Spleen (tissue), 11 donors: ENCODE data around the gene JADE1. TPM values are rescaled to one million over a fixed set of nuclear protein-coding genes. Genes with fewer than 3 reads are reported as not detected.
A peak's percentile ranks its signal among the peaks of the same experiment; 100 is the strongest.

Experiments
- DNase-seq: peaks from one replicate; pipeline ENCODE4 v3.0.0-alpha.2; 2020
- H3K27ac ChIP-seq, 8 donors: fragments of 200-600 bp; sonication (generic) in 7 of 8; 1 replicate in 4 of 8; 2 replicates in 4 of 8; pipeline versions ENCODE4 v1.5.0 to v1.8.0; 2016 to 2021; ENCODE audit warnings: inconsistent platforms in 4 of 8, mild to moderate bottlenecking in 4 of 8, moderate library complexity in 1 of 8
- H3K27me3 ChIP-seq, 7 donors: fragments of 200-600 bp; sonication (generic) in 6 of 7; replicated peaks in 1 of 7; 1 replicate in 4 of 7; 2 replicates in 3 of 7; pipeline versions ENCODE4 v1.5.0 to v1.8.0; 2016 to 2021; ENCODE audit warnings: inconsistent platforms in 3 of 7, mild to moderate bottlenecking in 1 of 7
- H3K36me3 ChIP-seq, 6 donors: fragments of 200-600 bp; sonication (generic) in 5 of 6; 1 replicate in 4 of 6; 2 replicates in 2 of 6; pipeline versions ENCODE4 v1.5.0 to v1.8.0; 2016 to 2021; ENCODE audit warnings: inconsistent platforms in 2 of 6
- H3K4me1 ChIP-seq, 6 donors: fragments of 200-600 bp; sonication (generic) in 5 of 6; 1 replicate in 3 of 6; 2 replicates in 3 of 6; pipeline versions ENCODE4 v1.5.0 to v1.8.0; 2016 to 2021; ENCODE audit warnings: inconsistent platforms in 3 of 6
- H3K4me3 ChIP-seq, 8 donors: fragments of 200-600 bp; sonication (generic) in 7 of 8; 1 replicate in 4 of 8; 2 replicates in 4 of 8; pipeline versions ENCODE4 v1.5.0 to v1.8.0; 2016 to 2021; ENCODE audit warnings: inconsistent platforms in 4 of 8, mild to moderate bottlenecking in 4 of 8, moderate library complexity in 2 of 8
- H3K9me3 ChIP-seq, 8 donors: fragments of 200-600 bp; sonication (generic) in 7 of 8; 1 replicate in 4 of 8; 2 replicates in 4 of 8; pipeline versions ENCODE4 v1.5.0 to v1.8.0; 2016 to 2021; ENCODE audit warnings: inconsistent platforms in 4 of 8
- CTCF ChIP-seq, 11 experiments: fragments of 200-600 bp in 7 of 11; fragments of 450-650 bp in 4 of 11; sonication (generic) in 4 of 11; IDR thresholded peaks in 8 of 11; conservative IDR thresholded peaks in 3 of 11; 1 replicate in 7 of 11; 2 replicates in 4 of 11; pipeline versions ENCODE4 v1.4.0 to v1.8.0; 2016 to 2021; ENCODE audit warnings: antibody characterized with exemption in 11 of 11, inconsistent platforms in 4 of 11, mild to moderate bottlenecking in 1 of 11
- POLR2A ChIP-seq, 3 donors: fragments of 450-650 bp; IDR thresholded peaks; one replicate each; pipeline ENCODE4 v1.5.1; 2017; ENCODE audit warnings: antibody characterized with exemption in 3 of 3, mild to moderate bottlenecking in 1 of 3
- POLR2AphosphoS5 ChIP-seq, 3 donors: sonication (generic); formaldehyde crosslinking; IDR thresholded peaks; one replicate each; pipeline ENCODE4 v1.5.1; 2017; ENCODE audit warnings: antibody characterized with exemption in 3 of 3
- WGBS, 5 donors: extraction: QIAGEN DNeasy Blood & Tissue Kit in 3 of 5; methylation state at CpG; one replicate each; pipeline versions ENCODE4 v1.1.5 to v1.1.7; 2013 to 2018; 5-methylcytosine and 5-hydroxymethylcytosine counted together
- intact Hi-C: fragments of 100-400 bp; cut with DNase I; formaldehyde crosslinking; loops from one replicate; pipeline ENCODE4 v1.15.0; 2023; ENCODE audit warnings: low total_unique reads
- polyA plus RNA-seq, 3 donors: library from polyadenylated mRNA; stranded (reverse); fragments of 200-250 nt; gene quantifications; one replicate each; pipeline ENCODE4 v1.2.1, GENCODE V29; 2013
- total RNA-seq, 7 donors: library from RNA; depleted of rRNA in 3 of 7; stranded (reverse); fragments of >200 nt in 3 of 7; fragmentation: NEBNext Ultra II Directional in 4 of 7; extraction: Animal tissue kit (Norgen Biotek cat#: 25700) in 4 of 7; gene quantifications; one replicate each; pipeline versions ENCODE4 v1.1.0 to v1.2.1, GENCODE V29; 2016 to 2021
- donor health status: healthy with polysubstance abuse.
- donor health status: DM: no; HTN: no; CAD: no; lungs with moderate emphysema.
- donor health status: DM: no; HTN: no; CAD: no.
- donor health status: Bipolar disorder and iron deficiency.
- donor health status: healthy.
- donor health status: DM: no; HTN: no; CAD: no.
- donor health status: DM: yes; HTN: yes; CAD: no.

The JADE1 gene
- total and polyA plus RNA-seq, 10 donors: 8.1 to 37.0 (median 28.6) TPM

- Histone ChIP-seq H3K36me3 (peaks cover 0 to 63% (median 25%) of the 10 kb centered on the region in 6 donors), H3K4me1 (peaks cover 12 to 78% (median 30%) of the 10 kb centered on the region in 6 donors), H3K27ac (no peak overlapping the region)
These were observed 26.2 kb downstream of the JADE1 start for GRCh38 chr4:128835498-128836222.

GRCh38 chr4:128837198-128837597 lies 27.7 kb downstream of the JADE1 start:
- Histone ChIP-seq H3K27ac (no peak overlapping the region), H3K27me3 (no peaks in the 10 kb centered on the region), H3K9me3 (no peaks in the 10 kb centered on the region), H3K36me3 (peaks cover 0 to 56% (median 23%) of the 10 kb centered on the region in 6 donors), H3K4me1 (peaks cover 4 to 74% (median 24%) of the 10 kb centered on the region in 6 donors), H3K4me3 (no peak overlapping the region)
- WGBS, 5 donors: 95 to 98% (median 96%) methylated on average over 2 of the region's 2 CpGs
- TF ChIP-seq POLR2A (IDR thresholded peaks at IDR 0.05) (no peak), POLR2AphosphoS5 (IDR thresholded peaks at IDR 0.05) (no peak), CTCF (IDR thresholded peaks at IDR 0.05 in 8 of 11, conservative IDR thresholded peaks at IDR 0.05 in 3 of 11) (no peak)
- DNase-seq: no peak
- intact Hi-C loops: no loop called here

More at GRCh38 chr4:128835498-128836222, 26.2 kb downstream of the JADE1 start:
- intact Hi-C loops: no loop called here
- peak in 2 of 3 donors; percentile 21 to 29 for TF ChIP-seq POLR2AphosphoS5 (IDR thresholded peaks at IDR 0.05)
- TF ChIP-seq POLR2A (IDR thresholded peaks at IDR 0.05): no peak
- TF ChIP-seq CTCF (IDR thresholded peaks at IDR 0.05 in 8 of 11, conservative IDR thresholded peaks at IDR 0.05 in 3 of 11): no peak
- Histone ChIP-seq H3K4me3 (no peak overlapping the region), H3K27me3 (no peaks in the 10 kb centered on the region), H3K9me3 (no peaks in the 10 kb centered on the region)
- WGBS, 5 donors: 78 to 90% (median 86%) methylated on average over 6 to 8 of the region's 8 CpGs
- no peak for DNase-seq

- Histone ChIP-seq H3K9me3 (no peaks in the 10 kb centered on the region), H3K4me3 (no peak overlapping the region), H3K27ac (no peak overlapping the region), H3K27me3 (no peaks in the 10 kb centered on the region), H3K36me3 (peaks cover 0 to 56% (median 23%) of the 10 kb centered on the region in 6 donors), H3K4me1 (peaks cover 4 to 69% (median 24%) of the 10 kb centered on the region in 6 donors)
- TF ChIP-seq POLR2A (IDR thresholded peaks at IDR 0.05) (no peak), POLR2AphosphoS5 (IDR thresholded peaks at IDR 0.05) (no peak), CTCF (IDR thresholded peaks at IDR 0.05 in 8 of 11, conservative IDR thresholded peaks at IDR 0.05 in 3 of 11) (no peak)
- intact Hi-C loops: no loop called here
- no peak for DNase-seq
- 79 to 96% (median 90%) methylated on average over 3 of the region's 3 CpGs for WGBS, 5 donors
These were observed 28.2 kb downstream of the JADE1 start for GRCh38 chr4:128837679-128838078.

GRCh38 chr4:128840711-128841318 lies 31.3 kb downstream of the JADE1 start:
- TF ChIP-seq POLR2A (IDR thresholded peaks at IDR 0.05) (no peak), CTCF (IDR thresholded peaks at IDR 0.05 in 8 of 11, conservative IDR thresholded peaks at IDR 0.05 in 3 of 11) (no peak), POLR2AphosphoS5 (IDR thresholded peaks at IDR 0.05) (no peak)
- Histone ChIP-seq H3K36me3 (peaks cover 0 to 57% (median 39%) of the 10 kb centered on the region in 6 donors), H3K4me1 (peaks cover 4 to 70% (median 20%) of the 10 kb centered on the region in 6 donors), H3K9me3 (no peaks in the 10 kb centered on the region), H3K4me3 (no peak overlapping the region), H3K27ac (no peak overlapping the region), H3K27me3 (no peaks in the 10 kb centered on the region)
- no peak for DNase-seq
- WGBS, 5 donors: 72 to 80% (median 77%) methylated on average over 2 of the region's 2 CpGs
- intact Hi-C loops: no loop called here
